C4-2B (cell line): Measurements from ENCODE around the gene TMPRSS11D.

Experiments used
- H3K27ac ChIP-seq: fragments of 450-650 bp; 2 replicates; pipeline ENCODE4 v1.5.1; 2017
- ZFX ChIP-seq: fragments of 450-650 bp; IDR thresholded peaks from 2 replicates; pipeline ENCODE4 v1.6.1; 2017
- TF ChIP-seq, protein P1 (sequence below): fragments of 450-650 bp; conservative IDR thresholded peaks from 2 replicates; pipeline ENCODE4 v1.5.1; 2017; ENCODE audit warnings: mild to moderate bottlenecking

TMPRSS11D gene

DNA sequence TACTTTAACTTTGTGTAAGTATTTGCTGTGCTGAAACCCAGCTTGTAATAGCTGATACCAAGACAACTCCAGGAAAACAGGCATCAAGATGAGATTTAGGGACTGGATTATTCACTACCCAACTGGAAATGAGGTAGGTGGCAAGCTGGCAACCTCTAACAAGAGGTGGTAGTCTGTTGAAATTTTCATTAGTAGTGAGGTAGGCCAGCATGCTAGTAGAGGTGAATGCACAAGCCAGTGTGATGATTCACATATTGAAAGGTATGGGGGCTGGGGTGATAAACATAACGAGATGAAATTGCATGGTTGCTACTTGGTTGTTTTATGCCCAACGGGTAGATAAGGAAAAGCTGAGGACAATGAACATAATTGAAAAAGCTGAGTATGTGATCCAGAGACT lies 8.5 kb upstream of the TMPRSS11D start:
- TF ChIP-seq, protein P1, sequence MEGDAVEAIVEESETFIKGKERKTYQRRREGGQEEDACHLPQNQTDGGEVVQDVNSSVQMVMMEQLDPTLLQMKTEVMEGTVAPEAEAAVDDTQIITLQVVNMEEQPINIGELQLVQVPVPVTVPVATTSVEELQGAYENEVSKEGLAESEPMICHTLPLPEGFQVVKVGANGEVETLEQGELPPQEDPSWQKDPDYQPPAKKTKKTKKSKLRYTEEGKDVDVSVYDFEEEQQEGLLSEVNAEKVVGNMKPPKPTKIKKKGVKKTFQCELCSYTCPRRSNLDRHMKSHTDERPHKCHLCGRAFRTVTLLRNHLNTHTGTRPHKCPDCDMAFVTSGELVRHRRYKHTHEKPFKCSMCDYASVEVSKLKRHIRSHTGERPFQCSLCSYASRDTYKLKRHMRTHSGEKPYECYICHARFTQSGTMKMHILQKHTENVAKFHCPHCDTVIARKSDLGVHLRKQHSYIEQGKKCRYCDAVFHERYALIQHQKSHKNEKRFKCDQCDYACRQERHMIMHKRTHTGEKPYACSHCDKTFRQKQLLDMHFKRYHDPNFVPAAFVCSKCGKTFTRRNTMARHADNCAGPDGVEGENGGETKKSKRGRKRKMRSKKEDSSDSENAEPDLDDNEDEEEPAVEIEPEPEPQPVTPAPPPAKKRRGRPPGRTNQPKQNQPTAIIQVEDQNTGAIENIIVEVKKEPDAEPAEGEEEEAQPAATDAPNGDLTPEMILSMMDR = no peak
- TF ChIP-seq ZFX = no peak
- H3K27ac ChIP-seq = no peak overlapping the region

DNA sequence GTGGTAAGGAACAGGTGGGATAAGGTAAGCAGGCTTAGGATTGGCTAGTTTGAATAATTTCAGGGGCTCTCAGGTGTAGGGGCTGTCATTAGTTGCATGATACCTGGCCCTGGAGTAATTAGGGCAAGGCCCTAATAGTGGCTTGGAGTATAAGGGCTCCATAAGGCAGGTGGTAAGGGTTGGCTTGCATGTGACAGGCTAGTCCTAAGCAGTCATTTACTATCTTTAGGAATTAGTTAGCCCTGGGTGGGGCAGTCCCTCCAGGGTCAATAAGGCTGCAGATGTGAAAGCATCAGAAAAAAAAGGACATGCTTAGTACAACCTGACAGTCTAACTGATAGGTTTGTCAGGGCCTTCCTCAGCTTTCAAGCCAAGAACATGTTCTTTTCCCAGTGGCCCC lies 7.8 kb upstream of the TMPRSS11D start:
- TF ChIP-seq, protein P1 = no peak
- TF ChIP-seq ZFX = no peak

DNA sequence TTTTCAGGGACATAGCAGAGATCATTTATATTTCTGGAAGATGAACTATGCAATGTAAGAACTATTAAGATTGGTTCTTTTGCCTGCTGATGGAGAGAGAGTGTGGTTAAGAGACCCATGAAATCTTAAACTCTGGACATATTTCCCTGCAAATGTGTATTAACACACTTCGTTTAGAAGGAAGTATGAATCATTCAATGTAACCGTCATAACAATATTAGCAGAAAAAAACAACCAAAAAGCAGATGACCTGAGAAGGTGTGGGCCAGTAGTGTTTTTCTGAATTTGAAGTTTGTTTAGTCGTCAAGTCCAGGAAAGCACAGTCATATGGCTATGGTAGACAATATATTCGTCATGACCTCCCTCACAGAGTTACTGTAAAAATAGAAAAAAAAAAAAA lies 2.5 kb upstream of the TMPRSS11D start:
- H3K27ac ChIP-seq = no peak overlapping the region
- TF ChIP-seq ZFX = no peak
- TF ChIP-seq, protein P1 = no peak

More for the DNA sequence above, 7.8 kb upstream of the TMPRSS11D start:
- H3K27ac ChIP-seq = no peak overlapping the region

DNA sequence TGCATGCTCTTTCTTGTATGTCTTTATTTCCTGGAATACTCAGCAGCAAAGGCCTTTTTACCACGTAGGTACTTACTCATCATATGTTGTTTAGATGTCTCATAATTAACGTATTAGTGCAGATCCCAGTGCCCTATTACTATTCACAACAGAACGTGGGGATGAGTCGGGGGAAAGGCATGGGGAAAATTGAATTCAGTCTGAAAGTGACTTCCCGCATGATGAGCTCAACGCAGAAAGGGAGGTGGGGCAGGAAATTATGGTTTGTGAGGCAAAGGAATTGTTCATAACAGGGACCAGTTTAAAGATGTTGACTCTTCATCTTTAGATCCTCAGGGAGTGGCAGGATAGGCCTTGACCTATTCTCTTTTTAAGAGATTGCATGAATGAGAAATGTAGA lies 2.0 kb upstream of the TMPRSS11D start:
- no peak overlapping the region for H3K27ac ChIP-seq
- TF ChIP-seq, protein P1 = no peak
- TF ChIP-seq ZFX = no peak

DNA sequence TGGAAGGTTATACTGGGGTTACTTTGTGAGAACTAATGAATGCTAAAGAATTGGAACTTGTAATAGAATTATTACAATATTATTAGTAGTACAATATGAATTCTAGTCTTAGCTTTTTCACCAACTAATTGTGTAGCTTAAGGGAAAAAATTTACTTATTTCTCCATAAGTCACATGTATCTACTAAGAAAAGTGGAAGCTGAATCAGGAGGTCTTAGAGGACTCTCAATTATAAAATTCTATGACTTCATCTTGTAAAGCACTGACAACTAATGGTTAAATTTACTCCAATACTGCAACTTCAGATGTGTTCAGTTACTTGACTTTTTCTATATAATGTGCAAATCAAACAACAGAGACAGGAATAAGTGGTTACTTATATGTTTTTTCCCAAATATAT lies 899 bp upstream of the TMPRSS11D start:
- TF ChIP-seq, protein P1 = no peak
- no peak for TF ChIP-seq ZFX
- no peak overlapping the region for H3K27ac ChIP-seq

DNA sequence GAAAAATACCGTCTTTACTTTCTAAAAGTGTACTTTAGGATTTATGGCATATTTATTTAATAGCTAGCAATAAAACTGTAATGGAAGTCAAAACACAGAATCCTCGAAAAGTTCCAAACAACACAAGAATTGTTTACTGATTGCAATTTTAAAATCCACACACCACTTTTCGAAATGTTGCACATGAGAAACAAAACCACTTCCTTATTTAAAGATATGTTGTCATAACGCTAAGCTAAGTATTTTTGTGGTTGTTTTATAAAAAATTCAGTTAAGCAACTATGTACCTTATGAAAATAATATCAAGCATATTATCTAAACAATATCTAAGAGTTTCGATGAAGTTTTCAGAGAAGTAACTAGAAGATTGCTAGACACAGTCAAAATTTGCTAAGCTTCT lies 344 bp downstream of the TMPRSS11D start:
- no peak for TF ChIP-seq ZFX
- TF ChIP-seq, protein P1 = no peak
- H3K27ac ChIP-seq = no peak overlapping the region

DNA sequence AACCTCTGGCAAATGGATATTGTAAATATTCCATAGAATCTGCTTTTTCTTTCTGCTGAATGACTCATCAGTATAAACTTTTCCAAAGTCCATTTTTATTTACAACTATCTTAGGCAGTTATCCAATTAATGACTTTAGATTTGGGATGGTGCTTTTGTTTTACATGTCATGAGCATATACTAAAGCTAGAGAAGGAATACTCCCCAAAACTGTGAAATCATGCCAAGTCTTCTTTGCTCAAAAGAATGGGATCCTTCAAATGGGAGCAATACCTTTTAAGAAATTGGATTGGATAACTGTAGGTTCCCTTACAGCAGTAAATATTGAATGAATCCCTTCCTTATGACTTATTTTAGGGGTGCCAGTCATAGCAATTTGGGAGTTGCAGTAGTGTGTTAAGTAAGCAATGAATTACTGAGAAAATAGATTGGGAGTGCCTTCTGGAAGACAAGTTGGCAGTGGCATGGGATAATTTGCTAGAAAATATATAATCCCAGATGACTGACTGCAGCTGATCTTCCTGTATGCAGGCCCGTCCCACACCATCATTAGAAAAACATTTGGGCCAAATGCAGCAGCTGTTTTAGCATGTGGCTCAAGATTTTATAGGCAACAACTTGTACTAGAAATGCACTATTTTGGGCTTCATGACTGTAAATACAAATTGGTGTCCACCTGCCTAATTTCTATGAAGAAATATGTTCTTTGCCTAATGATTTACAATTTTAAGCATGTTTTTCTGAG lies 2.8 kb downstream of the TMPRSS11D start:
- TF ChIP-seq ZFX = no peak
- TF ChIP-seq, protein P1 = no peak
- H3K27ac ChIP-seq = no peak overlapping the region
